Lower lobe of right lung (tissue), 2 donors: ENCODE results near the gene SLC16A8. TPM values are rescaled to one million over a fixed set of nuclear protein-coding genes. Genes with fewer than 3 reads are reported as not detected.

Source experiments
- ATAC-seq, 2 donors: fragments of 200-7000 bp; cut with Tn5 transposase; one replicate each; pipeline ENCODE4 v1.9.1; 2020 to 2022; ENCODE audit warnings: mild to moderate bottlenecking in 2 of 2, moderate library complexity in 2 of 2
- DNase-seq: peaks from one replicate; pipeline ENCODE4 v3.0.0-alpha.2; 2020
- H3K27ac ChIP-seq: fragments of 200-600 bp; one replicate; pipeline ENCODE4 v1.8.0; 2022
- H3K27me3 ChIP-seq: fragments of 200-600 bp; one replicate; pipeline ENCODE4 v1.8.0; 2022; ENCODE audit warnings: low read depth
- H3K36me3 ChIP-seq: fragments of 200-600 bp; one replicate; pipeline ENCODE4 v1.8.0; 2022; ENCODE audit warnings: mild to moderate bottlenecking
- H3K4me1 ChIP-seq: fragments of 200-600 bp; one replicate; pipeline ENCODE4 v1.8.0; 2022
- H3K4me3 ChIP-seq: fragments of 200-600 bp; one replicate; pipeline ENCODE4 v1.8.0; 2022; ENCODE audit warnings: mild to moderate bottlenecking
- H3K9me3 ChIP-seq: fragments of 200-600 bp; one replicate; pipeline ENCODE4 v1.8.0; 2022
- intact Hi-C: fragments of 100-400 bp; cut with DNase I; formaldehyde crosslinking; loops from one replicate; pipeline ENCODE4 v1.11.0; 2022
- total RNA-seq: library from RNA; stranded (reverse); fragmentation: NEBNext Ultra II Directional; extraction: Animal tissue kit (Norgen Biotek cat#: 25700); gene quantifications from one replicate; pipeline ENCODE4 v1.2.1, GENCODE V29; 2021
- TF ChIP-seq, protein P1 (sequence below): fragments of 200-600 bp; IDR thresholded peaks from one replicate; pipeline ENCODE4 v1.8.0; 2022; ENCODE audit warnings: antibody characterized with exemption, mild to moderate bottlenecking
- donor health status: DM: no; HTN: yes; CAD: no; lungs with severe emphysema.

Gene SLC16A8
- total RNA-seq, 1 donor from 2014 or later, result 0.24 TPM

DNA sequence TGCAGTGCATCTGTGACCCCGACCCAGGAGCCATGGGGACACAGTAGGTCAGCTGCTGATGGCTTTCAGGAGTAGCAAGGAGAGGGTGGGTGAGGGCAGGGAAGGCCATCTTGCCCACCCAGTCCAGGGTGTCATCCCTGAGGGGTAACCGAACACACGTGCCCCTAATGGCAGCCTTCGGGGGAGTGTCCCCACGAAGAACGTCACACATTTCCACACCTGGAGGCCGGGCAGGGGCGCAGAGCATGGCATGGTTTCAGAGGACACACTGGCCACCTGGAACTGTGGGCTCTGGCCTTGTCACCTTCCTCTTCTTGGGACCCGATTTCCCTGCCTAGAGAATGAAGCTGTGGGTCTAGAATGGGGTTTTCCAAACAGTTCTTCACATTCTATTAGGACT, 45.9 kb upstream of the SLC16A8 start:
- Histone ChIP-seq H3K36me3 (peaks cover 33% of the 10 kb centered on the region), H3K4me1 (no peaks in the 10 kb centered on the region), H3K27me3 (no peaks in the 10 kb centered on the region), H3K9me3 (no peaks in the 10 kb centered on the region), H3K4me3 (no peak overlapping the region), H3K27ac (no peak overlapping the region)
- intact Hi-C loops, result no loop called here
- ATAC-seq, result no peak
- DNase-seq, result no peak
- TF ChIP-seq, protein P1, sequence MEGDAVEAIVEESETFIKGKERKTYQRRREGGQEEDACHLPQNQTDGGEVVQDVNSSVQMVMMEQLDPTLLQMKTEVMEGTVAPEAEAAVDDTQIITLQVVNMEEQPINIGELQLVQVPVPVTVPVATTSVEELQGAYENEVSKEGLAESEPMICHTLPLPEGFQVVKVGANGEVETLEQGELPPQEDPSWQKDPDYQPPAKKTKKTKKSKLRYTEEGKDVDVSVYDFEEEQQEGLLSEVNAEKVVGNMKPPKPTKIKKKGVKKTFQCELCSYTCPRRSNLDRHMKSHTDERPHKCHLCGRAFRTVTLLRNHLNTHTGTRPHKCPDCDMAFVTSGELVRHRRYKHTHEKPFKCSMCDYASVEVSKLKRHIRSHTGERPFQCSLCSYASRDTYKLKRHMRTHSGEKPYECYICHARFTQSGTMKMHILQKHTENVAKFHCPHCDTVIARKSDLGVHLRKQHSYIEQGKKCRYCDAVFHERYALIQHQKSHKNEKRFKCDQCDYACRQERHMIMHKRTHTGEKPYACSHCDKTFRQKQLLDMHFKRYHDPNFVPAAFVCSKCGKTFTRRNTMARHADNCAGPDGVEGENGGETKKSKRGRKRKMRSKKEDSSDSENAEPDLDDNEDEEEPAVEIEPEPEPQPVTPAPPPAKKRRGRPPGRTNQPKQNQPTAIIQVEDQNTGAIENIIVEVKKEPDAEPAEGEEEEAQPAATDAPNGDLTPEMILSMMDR, result no peak

GRCh38 chr22:38129021-38129420, 45.0 kb upstream of the SLC16A8 start:
- no peaks in the 10 kb centered on the region for H3K9me3 ChIP-seq
- H3K27ac ChIP-seq, result no peak overlapping the region
- intact Hi-C loops, result no loop called here
- TF ChIP-seq, protein P1, result no peak
- DNase-seq (no peak), ATAC-seq (no peak)
- no peak overlapping the region for H3K4me3 ChIP-seq
- H3K4me1 ChIP-seq, result no peaks in the 10 kb centered on the region
- no peaks in the 10 kb centered on the region for H3K27me3 ChIP-seq
- peaks cover 29% of the 10 kb centered on the region for H3K36me3 ChIP-seq

GRCh38 chr22:38127869-38128268, 43.9 kb upstream of the SLC16A8 start:
- intact Hi-C loops, result no loop called here

GRCh38 chr22:38126928-38127668, 43.1 kb upstream of the SLC16A8 start:
- DNase-seq (peak; percentile 35), ATAC-seq (no peak)
- Histone ChIP-seq H3K27ac (no peak overlapping the region), H3K4me1 (no peaks in the 10 kb centered on the region), H3K9me3 (no peaks in the 10 kb centered on the region), H3K27me3 (no peaks in the 10 kb centered on the region), H3K36me3 (peaks cover 11% of the 10 kb centered on the region), H3K4me3 (no peak overlapping the region)
- TF ChIP-seq, protein P1, result no peak
- intact Hi-C loops, result no loop called here

More at GRCh38 chr22:38127869-38128268, 43.9 kb upstream of the SLC16A8 start:
- TF ChIP-seq, protein P1, result no peak
- Histone ChIP-seq H3K27me3 (no peaks in the 10 kb centered on the region), H3K9me3 (no peaks in the 10 kb centered on the region), H3K4me1 (no peaks in the 10 kb centered on the region), H3K36me3 (peaks cover 19% of the 10 kb centered on the region), H3K27ac (no peak overlapping the region), H3K4me3 (no peak overlapping the region)
- ATAC-seq (no peak), DNase-seq (no peak)

DNA sequence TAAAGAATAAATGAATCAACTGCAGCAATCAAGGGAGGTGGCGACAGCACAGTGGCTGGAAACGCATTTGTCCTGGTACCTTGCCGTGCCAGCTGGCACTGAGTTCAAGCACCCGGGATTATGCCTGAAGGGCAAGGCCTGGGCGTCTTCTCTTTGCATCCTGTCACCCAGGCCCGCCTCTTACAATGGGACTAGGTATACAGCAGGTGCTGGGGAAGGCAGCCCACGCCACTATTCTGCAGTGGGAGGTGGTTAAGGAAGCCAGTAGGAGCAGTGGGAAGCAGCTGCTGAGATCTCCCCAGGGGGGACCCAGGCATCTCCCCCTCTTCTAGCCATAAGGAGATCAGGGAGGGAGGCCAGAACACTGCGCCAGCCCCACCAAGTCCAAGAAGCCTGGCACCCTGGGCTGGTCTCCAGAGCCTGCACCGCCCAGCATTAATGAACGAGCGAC, 41.8 kb upstream of the SLC16A8 start:
- no peak overlapping the region for H3K27ac ChIP-seq
- intact Hi-C loops, result no loop called here
- H3K27me3 ChIP-seq, result no peaks in the 10 kb centered on the region

More for the DNA sequence above, 41.8 kb upstream of the SLC16A8 start:
- no peak for ATAC-seq
- TF ChIP-seq, protein P1, result no peak
- Histone ChIP-seq H3K36me3 (peaks cover 7% of the 10 kb centered on the region), H3K4me3 (no peak overlapping the region), H3K9me3 (no peaks in the 10 kb centered on the region), H3K4me1 (no peaks in the 10 kb centered on the region)
- no peak for DNase-seq
